Mucosa of descending colon (tissue), 3 donors: ENCODE measurements around the gene PDHX. TPM values are rescaled to one million over a fixed set of nuclear protein-coding genes. Genes with fewer than 3 reads are reported as not detected.

Source experiments
- ATAC-seq: fragments of 200-7000 bp; cut with Tn5 transposase; one replicate; pipeline ENCODE4 v1.9.1; 2020; ENCODE audit warnings: mild to moderate bottlenecking, moderate library complexity
- DNase-seq, 3 donors: peaks; one replicate each; pipeline ENCODE4 v3.0.0-alpha.2; 2020
- H3K36me3 ChIP-seq: fragments of 200-600 bp; one replicate; pipeline ENCODE4 v1.8.0; 2021; ENCODE audit warnings: low read depth, mild to moderate bottlenecking
- H3K4me1 ChIP-seq: fragments of 200-600 bp; one replicate; pipeline ENCODE4 v1.8.0; 2021; ENCODE audit warnings: low read depth, mild to moderate bottlenecking
- H3K4me3 ChIP-seq: fragments of 200-600 bp; one replicate; pipeline ENCODE4 v1.8.0; 2021; ENCODE audit warnings: mild to moderate bottlenecking
- H3K9me3 ChIP-seq: fragments of 200-600 bp; one replicate; pipeline ENCODE4 v1.8.0; 2021; ENCODE audit warnings: mild to moderate bottlenecking
- intact Hi-C, 2 donors: fragments of 100-400 bp; cut with DNase I in 1 of 2; cut with micrococcal nuclease in 1 of 2; formaldehyde crosslinking; loops; one replicate each; pipeline versions ENCODE4 v1.11.0 to v1.11.1; 2022; cut with DNase I, micrococcal nuclease
- total RNA-seq, 3 donors: library from RNA; stranded (reverse); fragmentation: NEBNext Ultra II Directional in 2 of 3; extraction: Animal tissue kit (Norgen Biotek cat#: 25700) in 2 of 3; gene quantifications; one replicate each; pipeline versions ENCODE4 v1.2.1 to v1.2.4, GENCODE V29; 2021 to 2023
- TF ChIP-seq, protein P1 (sequence below): fragments of 200-600 bp; IDR thresholded peaks from one replicate; pipeline ENCODE4 v1.8.0; 2022; ENCODE audit warnings: antibody characterized with exemption, mild to moderate bottlenecking
- donor health status: DM: no; HTN: no; CAD: no; lungs with moderate emphysema.
- donor health status: DM: no; HTN: no; CAD: no.
- donor health status: DM: no; HTN: yes; CAD: no.

PDHX gene
- total RNA-seq, 3 donors from 2014 or later, result 39.4 to 44.3 (median 42.1) TPM

DNA sequence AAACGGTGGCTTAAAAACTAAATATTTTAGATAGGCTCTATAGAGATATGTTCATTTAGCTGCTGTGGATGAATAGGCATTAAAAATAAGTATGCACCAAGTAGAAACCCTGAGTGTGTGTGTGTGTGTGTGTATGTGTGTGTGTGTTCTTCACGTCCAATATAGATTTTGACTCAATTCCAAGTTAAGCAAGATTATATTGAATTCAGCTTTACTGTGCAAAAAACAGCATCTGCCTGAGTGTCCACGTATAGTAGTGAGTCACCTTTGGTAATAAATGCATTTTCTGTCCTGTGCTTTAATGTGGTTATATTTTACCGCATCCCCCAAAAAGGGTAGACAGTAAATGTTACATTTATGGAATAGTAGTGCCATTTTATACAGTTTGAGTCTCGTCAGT, 71.2 kb downstream of the PDHX start:
- intact Hi-C loops, result no loop called here
- ATAC-seq, result no peak
- TF ChIP-seq, protein P1, sequence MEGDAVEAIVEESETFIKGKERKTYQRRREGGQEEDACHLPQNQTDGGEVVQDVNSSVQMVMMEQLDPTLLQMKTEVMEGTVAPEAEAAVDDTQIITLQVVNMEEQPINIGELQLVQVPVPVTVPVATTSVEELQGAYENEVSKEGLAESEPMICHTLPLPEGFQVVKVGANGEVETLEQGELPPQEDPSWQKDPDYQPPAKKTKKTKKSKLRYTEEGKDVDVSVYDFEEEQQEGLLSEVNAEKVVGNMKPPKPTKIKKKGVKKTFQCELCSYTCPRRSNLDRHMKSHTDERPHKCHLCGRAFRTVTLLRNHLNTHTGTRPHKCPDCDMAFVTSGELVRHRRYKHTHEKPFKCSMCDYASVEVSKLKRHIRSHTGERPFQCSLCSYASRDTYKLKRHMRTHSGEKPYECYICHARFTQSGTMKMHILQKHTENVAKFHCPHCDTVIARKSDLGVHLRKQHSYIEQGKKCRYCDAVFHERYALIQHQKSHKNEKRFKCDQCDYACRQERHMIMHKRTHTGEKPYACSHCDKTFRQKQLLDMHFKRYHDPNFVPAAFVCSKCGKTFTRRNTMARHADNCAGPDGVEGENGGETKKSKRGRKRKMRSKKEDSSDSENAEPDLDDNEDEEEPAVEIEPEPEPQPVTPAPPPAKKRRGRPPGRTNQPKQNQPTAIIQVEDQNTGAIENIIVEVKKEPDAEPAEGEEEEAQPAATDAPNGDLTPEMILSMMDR, result no peak

DNA sequence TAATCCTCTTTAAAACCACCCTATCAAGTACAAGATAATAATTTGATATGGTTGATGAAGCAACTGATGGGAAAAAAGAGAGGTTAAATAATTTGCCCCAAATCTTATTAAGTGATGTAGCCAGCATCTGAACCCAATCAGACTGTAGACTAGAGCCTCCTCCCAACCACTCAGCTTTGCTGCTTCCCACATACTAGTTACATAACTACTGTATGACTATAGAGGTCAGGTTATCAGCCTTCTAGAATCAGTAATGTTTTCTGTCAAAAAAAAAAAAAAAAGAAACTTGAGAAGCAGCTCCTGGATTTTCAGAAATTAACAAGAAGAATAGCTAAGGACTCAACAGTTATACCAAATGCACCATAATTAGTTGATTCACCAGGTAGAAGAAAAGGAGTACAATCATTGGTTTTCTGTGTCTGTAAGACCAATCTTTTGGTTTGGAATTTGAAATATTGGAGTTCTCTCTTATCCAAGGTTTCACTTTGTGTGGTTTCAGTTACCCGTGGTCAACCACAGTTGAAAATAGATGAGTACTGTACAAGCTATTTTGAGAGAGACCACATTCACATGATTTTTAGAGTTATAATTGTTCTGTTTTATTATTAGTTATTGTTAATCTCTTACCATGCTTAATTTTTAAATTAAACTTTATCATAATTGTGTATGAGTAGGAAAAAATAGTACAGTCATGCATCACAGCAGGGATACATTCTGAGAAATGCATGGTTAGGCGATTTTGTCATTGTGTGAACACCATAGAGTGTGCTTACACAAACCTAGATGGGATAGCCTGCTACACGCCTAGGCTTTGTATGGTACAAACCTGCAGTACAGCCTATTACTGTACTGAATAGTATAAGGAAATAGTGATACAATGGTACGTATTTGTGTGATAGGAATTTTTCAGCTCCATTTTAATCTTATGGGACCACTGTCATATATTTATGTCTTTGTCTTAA, 72.2 kb downstream of the PDHX start:
- intact Hi-C loops, result no loop called here
- H3K9me3 ChIP-seq, result no peaks in the 10 kb centered on the region
- TF ChIP-seq, protein P1, result no peak

More for the DNA sequence above, 71.2 kb downstream of the PDHX start:
- peaks cover 3% of the 10 kb centered on the region for H3K36me3 ChIP-seq
- H3K4me3 ChIP-seq, result no peak overlapping the region
- no peak for DNase-seq
- H3K4me1 ChIP-seq, result no peaks in the 10 kb centered on the region
- no peaks in the 10 kb centered on the region for H3K9me3 ChIP-seq

DNA sequence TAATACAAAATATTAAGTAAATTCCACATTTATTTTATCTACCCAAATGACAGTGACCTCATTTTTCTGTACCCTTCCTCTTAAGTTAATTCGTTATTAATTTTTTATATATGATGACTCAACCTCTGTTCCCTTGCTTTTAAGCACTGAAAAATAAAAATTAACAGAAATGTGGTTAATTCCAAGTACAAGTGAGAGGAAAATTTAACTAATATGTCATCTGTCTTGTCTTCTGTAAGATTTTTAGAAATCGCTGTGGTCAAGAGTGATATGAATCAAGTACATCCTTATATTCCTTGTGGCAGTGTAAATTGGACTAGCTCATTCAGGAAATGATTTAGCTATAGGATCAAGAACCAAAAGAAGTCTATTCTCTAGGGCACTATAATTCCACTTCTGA, 74.5 kb downstream of the PDHX start:
- TF ChIP-seq, protein P1, result no peak
- no peaks in the 10 kb centered on the region for H3K36me3 ChIP-seq
- no peak overlapping the region for H3K4me3 ChIP-seq
- DNase-seq (no peak), ATAC-seq (no peak)
- no peaks in the 10 kb centered on the region for H3K4me1 ChIP-seq
- intact Hi-C loops, result loop anchor here in 1 of 2 donors (10.0 kb wide), 1 partner anchor 404 kb away; no protein-coding TSS in a partner anchor
- no peaks in the 10 kb centered on the region for H3K9me3 ChIP-seq

More for the DNA sequence above, 72.2 kb downstream of the PDHX start:
- Histone ChIP-seq H3K36me3 (peaks cover 3% of the 10 kb centered on the region), H3K4me3 (no peak overlapping the region), H3K4me1 (no peaks in the 10 kb centered on the region)
- DNase-seq, result no peak
- no peak for ATAC-seq

DNA sequence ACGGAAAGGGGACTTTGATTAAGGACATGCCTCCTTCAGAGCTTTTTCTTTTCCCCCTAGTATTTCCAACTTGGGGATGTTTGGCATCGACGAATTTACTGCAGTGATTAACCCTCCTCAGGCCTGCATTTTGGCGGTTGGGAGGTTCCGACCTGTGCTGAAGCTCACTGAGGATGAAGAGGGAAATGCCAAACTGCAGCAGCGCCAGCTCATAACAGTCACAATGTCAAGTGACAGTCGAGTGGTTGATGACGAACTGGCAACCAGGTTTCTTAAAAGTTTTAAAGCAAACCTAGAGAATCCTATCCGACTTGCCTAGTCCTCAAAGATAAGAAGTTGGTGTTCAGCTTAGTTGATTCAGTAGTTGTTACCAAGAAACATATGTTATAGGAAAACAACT, 78.4 kb downstream of the PDHX start:
- TF ChIP-seq, protein P1, result no peak
- H3K9me3 ChIP-seq, result no peaks in the 10 kb centered on the region
- no peak overlapping the region for H3K4me3 ChIP-seq
- no peaks in the 10 kb centered on the region for H3K36me3 ChIP-seq
- DNase-seq (no peak), ATAC-seq (no peak)
- H3K4me1 ChIP-seq, result no peaks in the 10 kb centered on the region
- intact Hi-C loops, result loop anchor here (5.0 to 10.0 kb wide), 2 partner anchors 397 to 400 kb away; no protein-coding TSS in a partner anchor

DNA sequence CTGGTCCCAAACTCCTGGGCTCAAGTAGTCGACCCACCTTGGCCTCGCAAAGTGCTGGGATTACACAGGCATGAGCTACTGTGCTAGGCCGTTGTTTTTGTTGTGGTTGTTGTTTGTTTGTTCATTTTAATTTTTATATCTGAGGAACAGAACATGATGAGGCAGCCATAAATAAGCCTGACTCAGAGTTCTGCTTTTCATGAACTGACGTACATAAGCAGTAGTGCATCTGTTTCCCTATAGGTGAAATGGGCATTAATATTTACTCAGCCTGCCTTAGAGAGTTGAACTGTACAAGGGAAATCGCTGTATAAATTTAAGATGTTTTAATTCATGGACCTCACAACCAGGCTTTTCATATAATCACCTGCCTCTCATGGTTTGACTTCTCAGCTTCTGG, 80.5 kb downstream of the PDHX start:
- DNase-seq, result no peak
- Histone ChIP-seq H3K4me3 (no peak overlapping the region), H3K36me3 (no peaks in the 10 kb centered on the region), H3K9me3 (no peaks in the 10 kb centered on the region), H3K4me1 (no peaks in the 10 kb centered on the region)
- intact Hi-C loops, result loop anchor here (5.0 to 10.0 kb wide), 2 partner anchors 395 to 398 kb away; no protein-coding TSS in a partner anchor
- TF ChIP-seq, protein P1, result no peak
- ATAC-seq, result no peak
